ENCODE results near the gene SLC22A5.

Gene SLC22A5

GRCh38 chr5:132325691-132326090 is 43.8 kb upstream of the SLC22A5 start:
- intact Hi-C loops (cut with DNase I; ENCODE audit: low total_unique reads) = no loop called here
- Histone ChIP-seq H3K4me3 (no peak overlapping the region), H3K27ac (no peak overlapping the region), H3K4me1 (no peaks in the 10 kb centered on the region), H3K27me3 (no peaks in the 10 kb centered on the region), H3K9me3 (no peaks in the 10 kb centered on the region), H3K36me3 (peaks cover 4 to 14% (median 13%) of the 10 kb centered on the region in 3 donors)
- no peak for DNase-seq
- no peak for TF ChIP-seq CTCF (IDR thresholded peaks at IDR 0.05)

- no peak overlapping the region for H3K4me3 ChIP-seq
- DNase-seq = no peak
- H3K36me3 ChIP-seq = peaks cover 12 to 23% (median 23%) of the 10 kb centered on the region in 3 donors
- no peaks in the 10 kb centered on the region for H3K4me1 ChIP-seq
- no peak overlapping the region for H3K27ac ChIP-seq
- H3K27me3 ChIP-seq = no peaks in the 10 kb centered on the region
- no peak for TF ChIP-seq CTCF (IDR thresholded peaks at IDR 0.05)
- intact Hi-C loops (cut with DNase I; ENCODE audit: low total_unique reads) = no loop called here
- H3K9me3 ChIP-seq = no peaks in the 10 kb centered on the region
These were observed 42.1 kb upstream of the SLC22A5 start for GRCh38 chr5:132327252-132327955.

GRCh38 chr5:132334812-132335211 is 34.7 kb upstream of the SLC22A5 start:
- no peaks in the 10 kb centered on the region for H3K4me1 ChIP-seq
- DNase-seq = no peak
- peaks cover 11 to 22% (median 20%) of the 10 kb centered on the region in 3 donors for H3K36me3 ChIP-seq
- no peak overlapping the region for H3K4me3 ChIP-seq
- TF ChIP-seq CTCF (IDR thresholded peaks at IDR 0.05) = no peak
- intact Hi-C loops (cut with DNase I; ENCODE audit: low total_unique reads) = no loop called here
- no peaks in the 10 kb centered on the region for H3K27me3 ChIP-seq
- H3K9me3 ChIP-seq = no peaks in the 10 kb centered on the region
- no peak overlapping the region for H3K27ac ChIP-seq

- no peaks in the 10 kb centered on the region for H3K9me3 ChIP-seq
- intact Hi-C loops (cut with DNase I; ENCODE audit: low total_unique reads) = no loop called here
- H3K4me1 ChIP-seq = no peaks in the 10 kb centered on the region
- no peaks in the 10 kb centered on the region for H3K27me3 ChIP-seq
- no peak overlapping the region for H3K4me3 ChIP-seq
- no peak overlapping the region for H3K27ac ChIP-seq
- peaks cover 11 to 16% (median 16%) of the 10 kb centered on the region in 3 donors for H3K36me3 ChIP-seq
- DNase-seq = no peak
- TF ChIP-seq CTCF (IDR thresholded peaks at IDR 0.05) = no peak
These were observed 34.1 kb upstream of the SLC22A5 start for GRCh38 chr5:132335402-132335801.

GRCh38 chr5:132339502-132339901 is 30.0 kb upstream of the SLC22A5 start:
- Histone ChIP-seq H3K27me3 (no peaks in the 10 kb centered on the region), H3K9me3 (no peaks in the 10 kb centered on the region), H3K4me3 (no peak overlapping the region), H3K36me3 (peaks cover 0 to 3% (median 0%) of the 10 kb centered on the region in 3 donors), H3K4me1 (no peaks in the 10 kb centered on the region), H3K27ac (no peak overlapping the region)
- intact Hi-C loops (cut with DNase I; ENCODE audit: low total_unique reads) = no loop called here
- DNase-seq = no peak
- no peak for TF ChIP-seq CTCF (IDR thresholded peaks at IDR 0.05)

Data from tibial artery (tissue), 4 donors.